Breast epithelium (tissue), 4 donors: ENCODE measurements around the gene CDK12. TPM values are rescaled to one million over a fixed set of nuclear protein-coding genes. Genes with fewer than 3 reads are reported as not detected.
"Not testable (repeated sequence)": the region's sequence is repeated elsewhere in the genome, so short reads cannot be mapped to it uniquely, and the experiment has no call there.

Experiments
- DNase-seq, 2 donors: peaks; one replicate each; pipeline ENCODE4 v3.0.0-alpha.2; 2019; ENCODE audit warnings: low spot score in 2 of 2
- H3K27ac ChIP-seq, 2 donors: fragments of 200-600 bp; sonication (generic) in 1 of 2; one replicate each; pipeline ENCODE4 v1.5.1; 2016 to 2019; ENCODE audit warnings: mild to moderate bottlenecking in 1 of 2
- H3K27me3 ChIP-seq, 2 donors: fragments of 200-600 bp; sonication (generic) in 1 of 2; one replicate each; pipeline versions ENCODE4 v1.5.1 to v1.6.0; 2017 to 2019; ENCODE audit warnings: control low read depth in 1 of 2, mild to moderate bottlenecking in 1 of 2
- H3K36me3 ChIP-seq: fragments of 200-600 bp; one replicate; pipeline ENCODE4 v1.5.1; 2019
- H3K4me1 ChIP-seq, 2 donors: fragments of 200-600 bp; sonication (generic); one replicate each; pipeline ENCODE4 v1.5.1; 2016 to 2019; ENCODE audit warnings: control low read depth in 1 of 2
- H3K4me3 ChIP-seq, 3 donors: fragments of 200-600 bp; sonication (generic); 1 replicate in 2 of 3; 2 replicates in 1 of 3; pipeline ENCODE4 v1.5.1; 2016 to 2019; ENCODE audit warnings: mild to moderate bottlenecking in 3 of 3, moderate library complexity in 2 of 3
- H3K9me3 ChIP-seq, 2 donors: fragments of 200-600 bp; sonication (generic) in 1 of 2; one replicate each; pipeline ENCODE4 v1.5.1; 2016 to 2019; ENCODE audit warnings: control low read depth in 1 of 2
- POLR2A ChIP-seq: fragments of 450-650 bp; IDR thresholded peaks from one replicate; pipeline ENCODE4 v1.6.1; 2016; ENCODE audit warnings: antibody characterized with exemption, mild to moderate bottlenecking, moderate library complexity
- POLR2AphosphoS5 ChIP-seq, 3 donors: sonication (generic); formaldehyde crosslinking; IDR thresholded peaks; one replicate each; pipeline ENCODE4 v1.6.1; 2017; ENCODE audit warnings: antibody characterized with exemption in 3 of 3
- intact Hi-C: fragments of 100-400 bp; cut with DNase I; formaldehyde crosslinking; loops from one replicate; pipeline ENCODE4 v1.15.1; 2023; ENCODE audit warnings: low total_unique reads
- total RNA-seq, 3 donors: library from RNA; depleted of rRNA; stranded (reverse); fragments of >200 nt; gene quantifications; one replicate each; pipeline ENCODE4 v1.1.0, GENCODE V29; 2016
- TF ChIP-seq, protein P1 (sequence below), 3 donors: fragments of 450-650 bp; IDR thresholded peaks; one replicate each; pipeline ENCODE4 v1.5.1; 2016 to 2017; ENCODE audit warnings: antibody characterized with exemption in 3 of 3, mild to moderate bottlenecking in 3 of 3, moderate library complexity in 3 of 3

Gene CDK12
- total RNA-seq, 3 donors from 2014 or later: 38.6 to 58.2 (median 41.3) TPM

DNA sequence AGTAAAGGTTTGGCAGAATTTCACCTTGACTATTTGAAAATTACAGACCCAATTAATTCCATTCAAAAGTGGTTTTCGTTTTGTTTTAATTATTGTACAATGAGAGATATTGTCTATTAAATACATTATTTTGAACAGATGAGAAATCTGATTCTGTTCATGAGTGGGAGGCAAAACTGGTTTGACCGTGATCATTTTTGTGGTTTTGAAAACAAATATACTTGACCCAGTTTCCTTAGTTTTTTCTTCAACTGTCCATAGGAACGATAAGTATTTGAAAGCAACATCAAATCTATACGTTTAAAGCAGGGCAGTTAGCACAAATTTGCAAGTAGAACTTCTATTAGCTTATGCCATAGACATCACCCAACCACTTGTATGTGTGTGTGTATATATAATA, 72.6 kb downstream of the CDK12 start:
- Histone ChIP-seq H3K27me3 (no peaks in the 10 kb centered on the region), H3K4me3 (no peak overlapping the region), H3K4me1 (no peaks in the 10 kb centered on the region), H3K27ac (peak overlapping the region in 1 of 2 donors; percentile 37), H3K9me3 (no peaks in the 10 kb centered on the region), H3K36me3 (no peaks in the 10 kb centered on the region)
- intact Hi-C loops: no loop called here
- TF ChIP-seq POLR2AphosphoS5 (IDR thresholded peaks at IDR 0.05) (no peak), POLR2A (no peak)
- TF ChIP-seq, protein P1, sequence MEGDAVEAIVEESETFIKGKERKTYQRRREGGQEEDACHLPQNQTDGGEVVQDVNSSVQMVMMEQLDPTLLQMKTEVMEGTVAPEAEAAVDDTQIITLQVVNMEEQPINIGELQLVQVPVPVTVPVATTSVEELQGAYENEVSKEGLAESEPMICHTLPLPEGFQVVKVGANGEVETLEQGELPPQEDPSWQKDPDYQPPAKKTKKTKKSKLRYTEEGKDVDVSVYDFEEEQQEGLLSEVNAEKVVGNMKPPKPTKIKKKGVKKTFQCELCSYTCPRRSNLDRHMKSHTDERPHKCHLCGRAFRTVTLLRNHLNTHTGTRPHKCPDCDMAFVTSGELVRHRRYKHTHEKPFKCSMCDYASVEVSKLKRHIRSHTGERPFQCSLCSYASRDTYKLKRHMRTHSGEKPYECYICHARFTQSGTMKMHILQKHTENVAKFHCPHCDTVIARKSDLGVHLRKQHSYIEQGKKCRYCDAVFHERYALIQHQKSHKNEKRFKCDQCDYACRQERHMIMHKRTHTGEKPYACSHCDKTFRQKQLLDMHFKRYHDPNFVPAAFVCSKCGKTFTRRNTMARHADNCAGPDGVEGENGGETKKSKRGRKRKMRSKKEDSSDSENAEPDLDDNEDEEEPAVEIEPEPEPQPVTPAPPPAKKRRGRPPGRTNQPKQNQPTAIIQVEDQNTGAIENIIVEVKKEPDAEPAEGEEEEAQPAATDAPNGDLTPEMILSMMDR (IDR thresholded peaks at IDR 0.05): no peak
- no peak for DNase-seq

DNA sequence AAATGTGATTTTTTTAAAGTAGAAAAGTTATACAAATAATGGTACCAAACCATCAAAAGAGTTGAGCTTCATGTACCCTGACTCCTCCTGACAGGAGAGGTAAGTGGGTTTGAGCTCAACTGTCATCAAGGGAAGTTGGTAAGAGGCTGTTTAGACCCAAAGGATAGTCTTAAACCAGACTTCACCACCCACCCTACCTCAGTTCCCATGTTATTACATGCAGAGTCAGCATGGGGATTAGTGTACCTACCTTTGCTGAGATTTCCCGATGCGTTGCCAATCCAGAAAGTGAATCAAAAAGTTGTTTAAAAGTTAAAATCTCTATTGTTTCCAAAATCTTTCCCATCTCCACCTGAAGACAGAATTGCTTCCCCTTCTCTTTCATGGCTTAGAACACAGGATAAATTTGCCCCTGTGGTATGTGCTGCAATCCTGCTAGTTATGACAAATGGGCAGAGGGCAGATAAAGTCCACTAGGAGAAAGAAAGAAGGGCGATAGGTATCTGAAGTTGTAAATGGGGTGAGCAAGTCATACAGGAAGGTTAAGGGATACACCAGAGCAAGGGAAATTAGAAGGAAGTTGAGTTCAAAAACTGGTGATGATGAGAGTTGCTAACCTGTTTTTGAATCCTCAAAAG, 73.6 kb downstream of the CDK12 start:
- intact Hi-C loops: no loop called here
- TF ChIP-seq POLR2AphosphoS5 (IDR thresholded peaks at IDR 0.05) (no peak), POLR2A (no peak)
- DNase-seq: no peak
- no peaks in the 10 kb centered on the region for H3K9me3 ChIP-seq
- H3K4me3 ChIP-seq: no peak overlapping the region
- H3K27ac ChIP-seq: peak overlapping the region in 1 of 2 donors; percentile 37
- H3K4me1 ChIP-seq: no peaks in the 10 kb centered on the region
- H3K36me3 ChIP-seq: no peaks in the 10 kb centered on the region
- no peaks in the 10 kb centered on the region for H3K27me3 ChIP-seq

DNA sequence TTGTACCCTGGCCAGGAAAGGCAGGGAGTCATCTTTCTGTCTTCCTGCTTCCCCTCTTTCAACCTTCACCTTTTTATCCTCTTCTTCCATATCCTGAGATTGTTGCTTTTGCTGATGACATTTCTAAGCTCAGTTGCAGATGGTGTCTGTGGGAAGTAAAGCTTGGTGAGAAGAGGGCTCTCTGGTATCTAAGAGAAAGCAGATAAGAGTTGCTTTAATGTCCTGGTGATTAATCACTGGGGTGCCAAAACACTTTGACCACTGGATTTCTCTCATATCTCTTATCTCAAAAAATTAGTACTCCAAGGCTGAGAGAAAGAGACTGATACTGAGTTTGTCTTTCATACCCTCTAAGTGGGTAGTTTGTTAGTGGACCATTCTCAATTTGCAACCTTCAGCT, 75.2 kb downstream of the CDK12 start:
- DNase-seq: no peak
- H3K27ac ChIP-seq: no peak overlapping the region
- TF ChIP-seq, protein P1 (IDR thresholded peaks at IDR 0.05): no peak
- TF ChIP-seq POLR2AphosphoS5 (IDR thresholded peaks at IDR 0.05) (no peak), POLR2A (no peak)
- H3K36me3 ChIP-seq: no peaks in the 10 kb centered on the region
- H3K4me1 ChIP-seq: no peaks in the 10 kb centered on the region
- no peaks in the 10 kb centered on the region for H3K27me3 ChIP-seq
- no peak overlapping the region for H3K4me3 ChIP-seq
- intact Hi-C loops: no loop called here
- H3K9me3 ChIP-seq: no peaks in the 10 kb centered on the region

DNA sequence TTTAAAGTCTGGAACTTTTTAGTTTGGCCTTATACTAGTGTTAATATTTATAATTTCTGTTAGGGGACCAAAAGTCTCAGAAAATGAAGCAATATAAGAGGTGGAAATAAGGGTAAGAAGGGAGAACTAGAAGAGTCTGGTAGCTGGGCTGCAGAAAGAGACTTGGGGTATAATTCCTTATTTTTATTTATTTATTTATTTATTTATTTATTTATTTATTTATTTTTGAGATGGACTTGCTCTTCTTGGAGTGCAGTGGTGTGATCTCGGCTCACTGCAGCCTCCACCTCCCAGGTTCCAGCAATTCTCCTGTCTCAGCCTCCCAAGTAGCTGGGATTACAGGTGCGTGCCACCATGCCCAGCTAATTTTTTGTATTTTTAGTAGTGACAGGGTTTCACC, 76.1 kb downstream of the CDK12 start:
- DNase-seq, H3K36me3 ChIP-seq, H3K4me3 ChIP-seq, H3K27ac ChIP-seq, H3K27me3 ChIP-seq, intact Hi-C loops, H3K4me1 ChIP-seq, H3K9me3 ChIP-seq: not testable (repeated sequence)

DNA sequence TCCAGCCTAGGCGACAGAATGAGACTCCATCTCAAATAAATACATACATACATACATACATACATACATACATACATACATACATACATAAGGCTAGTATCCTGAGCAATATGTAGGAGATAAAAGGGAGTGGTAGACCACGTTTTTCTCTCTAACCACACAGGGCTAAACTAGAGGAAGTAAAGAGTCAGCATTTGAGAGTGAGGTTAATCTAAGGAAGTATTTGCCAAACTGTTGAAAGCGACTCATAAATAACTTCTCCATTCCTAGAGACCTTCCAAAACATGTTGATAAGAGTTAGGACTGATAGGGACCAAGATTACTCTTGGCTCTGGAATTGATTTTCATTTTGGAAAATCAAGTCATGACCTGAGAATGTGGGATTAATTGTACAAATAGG, 77.6 kb downstream of the CDK12 start:
- TF ChIP-seq POLR2AphosphoS5 (IDR thresholded peaks at IDR 0.05) (no peak), POLR2A (no peak)
- TF ChIP-seq, protein P1 (IDR thresholded peaks at IDR 0.05): no peak
- H3K9me3 ChIP-seq: no peaks in the 10 kb centered on the region
- H3K36me3 ChIP-seq: no peaks in the 10 kb centered on the region
- intact Hi-C loops: no loop called here
- no peaks in the 10 kb centered on the region for H3K4me1 ChIP-seq
- H3K27ac ChIP-seq: no peak overlapping the region
- no peaks in the 10 kb centered on the region for H3K27me3 ChIP-seq
- no peak overlapping the region for H3K4me3 ChIP-seq
- no peak for DNase-seq

DNA sequence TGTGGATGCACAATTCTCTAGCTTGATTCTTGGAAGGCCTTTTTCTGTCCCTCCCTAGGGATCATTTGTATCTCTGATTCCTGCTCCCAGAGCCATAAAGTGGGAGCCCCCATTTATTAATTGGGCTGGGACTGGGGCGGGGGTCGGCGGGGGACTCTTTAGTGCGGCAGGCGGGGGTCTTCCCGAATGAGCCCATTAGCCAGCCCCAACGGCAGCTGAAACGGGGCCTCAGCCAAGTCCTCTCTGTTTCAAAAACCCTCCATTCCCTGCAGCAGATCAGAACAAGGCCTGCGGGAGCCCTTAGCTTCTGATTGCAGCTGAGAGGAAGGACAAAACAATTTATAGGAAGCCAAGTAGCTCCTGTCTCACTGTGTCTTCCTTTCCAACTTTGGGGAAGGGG, 79.3 kb downstream of the CDK12 start:
- Histone ChIP-seq H3K27me3 (no peaks in the 10 kb centered on the region), H3K36me3 (no peaks in the 10 kb centered on the region), H3K9me3 (no peaks in the 10 kb centered on the region), H3K4me1 (no peaks in the 10 kb centered on the region), H3K4me3 (no peak overlapping the region), H3K27ac (no peak overlapping the region)
- intact Hi-C loops: no loop called here
- TF ChIP-seq, protein P1 (IDR thresholded peaks at IDR 0.05): no peak
- TF ChIP-seq POLR2AphosphoS5 (IDR thresholded peaks at IDR 0.05) (no peak), POLR2A (no peak)
- no peak for DNase-seq
